CD4-positive, alpha-beta T cell treated with Interferon alpha-2 for 1 hour (primary cell): ENCODE data around the gene PNISR.

Source experiments
- DNase-seq, 2 donors: peaks; one replicate each; pipeline ENCODE4 v3.0.0-alpha.2; 2020 to 2022

PNISR gene

DNA sequence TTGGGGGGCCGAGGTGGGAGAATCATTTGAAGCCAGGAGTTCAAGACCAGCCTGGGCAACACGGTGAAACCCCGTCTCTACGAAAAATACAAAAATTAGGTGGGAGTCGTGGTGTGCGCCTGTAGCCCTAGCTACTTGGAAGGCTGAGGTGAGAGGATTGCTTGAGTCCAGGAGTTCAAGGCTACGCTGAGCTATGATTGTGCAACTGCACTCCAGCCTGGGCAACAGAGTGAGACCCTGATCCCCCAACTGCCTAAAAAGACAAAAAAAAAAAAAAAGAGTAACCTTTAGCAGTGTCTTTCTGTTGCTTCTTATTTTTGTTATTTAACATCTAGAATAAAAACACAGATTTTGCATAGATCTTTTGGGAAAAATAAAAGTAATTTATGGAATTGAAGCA is 18.0 kb downstream of the PNISR start:
- DNase-seq = no peak

- no peak for DNase-seq
Observed at GRCh38 chr6:99402448-99402847, 22.7 kb downstream of the PNISR start.

DNA sequence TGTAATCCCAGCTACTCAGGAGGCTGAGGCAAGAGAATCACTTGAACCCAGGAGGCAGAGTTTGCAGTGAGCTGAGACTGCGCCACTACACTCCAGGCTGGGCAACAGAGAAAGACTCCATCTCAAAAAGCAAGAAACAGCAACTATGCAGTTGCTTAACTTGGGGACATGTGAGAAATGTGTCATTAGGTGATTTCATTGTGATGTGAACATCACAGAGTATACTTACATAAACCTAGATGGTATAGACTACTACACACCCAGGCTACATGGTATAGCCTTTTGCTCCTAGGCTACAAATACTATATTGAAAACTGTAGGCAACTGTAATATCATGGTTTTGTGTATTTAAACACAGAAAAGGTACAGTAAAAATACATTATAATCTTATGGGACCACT is 27.8 kb downstream of the PNISR start:
- no peak for DNase-seq

DNA sequence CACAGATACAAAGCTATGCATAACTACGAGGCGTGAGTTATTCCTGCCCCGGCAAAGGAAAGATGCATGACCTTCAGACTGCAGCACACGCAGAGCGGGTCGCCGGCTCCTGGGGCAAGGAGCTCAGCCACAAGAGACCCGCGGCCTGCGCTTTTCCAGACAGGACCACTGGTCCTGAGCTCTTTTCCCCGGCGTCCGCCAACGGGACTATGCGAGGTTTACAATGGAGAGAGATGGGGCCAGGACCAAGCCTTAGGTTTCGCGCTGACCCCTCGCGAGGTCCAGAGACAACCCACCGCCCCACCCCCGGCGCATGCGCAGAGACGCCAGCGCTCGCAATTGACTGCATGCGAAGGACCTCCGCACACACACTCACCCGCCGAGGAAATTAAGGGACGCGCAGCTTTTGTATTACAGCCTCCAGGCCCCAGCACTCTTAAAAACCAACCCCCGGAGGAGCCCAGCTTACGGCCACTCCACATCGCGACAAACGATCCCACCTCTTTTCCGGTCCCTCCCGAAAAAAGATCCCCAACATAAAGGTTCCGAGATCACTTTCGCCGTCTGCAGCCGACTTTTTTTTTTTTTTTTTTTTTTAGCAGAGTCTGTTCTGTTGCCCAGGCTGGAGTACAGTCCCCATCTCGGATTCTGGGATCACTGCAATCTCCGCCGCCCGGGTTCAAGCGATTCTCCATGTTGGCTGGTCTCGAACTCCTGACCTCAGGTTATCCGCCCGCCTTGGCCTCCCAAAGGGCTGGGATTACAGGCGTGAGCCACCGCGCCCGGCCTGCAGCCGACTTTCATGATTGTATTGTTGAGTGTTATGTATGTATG is 31.2 kb downstream of the PNISR start, which contains the start of gene COQ3:
Gene COQ3, minus strand, starts transcription at position 498 of the 834 bp plus-strand sequence. Its CDS starts 16 bp downstream, at position 482.
- DNase-seq = peak; percentile 56 to 73

GRCh38 chr6:99393366-99393697 is 31.8 kb downstream of the PNISR start:
- DNase-seq = no peak

- no peak for DNase-seq
Observed at GRCh38 chr6:99390896-99391295, 34.2 kb downstream of the PNISR start.

DNA sequence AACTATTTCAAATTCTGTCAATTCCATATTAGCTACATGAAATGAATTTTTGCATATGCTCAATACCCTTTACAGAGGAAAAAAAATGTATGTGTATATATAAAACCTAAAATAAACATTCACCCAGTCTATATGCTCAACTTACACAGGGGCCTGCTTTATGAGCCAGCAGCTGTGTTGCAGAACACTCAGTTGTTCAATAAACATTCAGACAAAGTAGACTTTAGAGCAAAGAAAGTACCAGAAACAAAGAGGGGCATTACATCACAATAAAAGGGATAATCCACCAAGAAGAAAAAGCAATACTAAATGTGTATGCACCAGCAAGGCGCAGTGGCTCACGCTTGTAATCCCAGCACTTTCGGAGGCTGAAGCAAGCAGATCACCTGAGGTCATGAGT is 40.6 kb downstream of the PNISR start:
- no peak for DNase-seq

DNA sequence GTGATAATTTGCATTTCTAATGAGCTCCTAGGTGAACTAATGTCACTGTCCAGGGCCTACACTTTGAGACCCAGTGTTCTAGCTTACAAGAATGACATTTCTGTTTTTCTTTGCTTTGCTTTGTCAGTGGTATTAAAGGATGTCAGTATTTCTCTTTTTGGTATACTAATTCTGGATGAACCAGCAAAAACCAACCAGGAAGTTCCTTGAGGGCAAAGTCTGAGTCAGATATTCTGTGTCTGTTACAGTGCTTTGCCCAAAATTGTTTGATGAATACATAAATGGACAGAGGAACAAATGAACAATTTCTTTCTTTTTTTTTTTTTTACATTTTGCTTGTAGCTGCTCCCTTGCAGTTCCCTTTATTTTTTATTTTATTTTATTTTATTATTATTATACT is 46.5 kb downstream of the PNISR start:
- DNase-seq = no peak

DNA sequence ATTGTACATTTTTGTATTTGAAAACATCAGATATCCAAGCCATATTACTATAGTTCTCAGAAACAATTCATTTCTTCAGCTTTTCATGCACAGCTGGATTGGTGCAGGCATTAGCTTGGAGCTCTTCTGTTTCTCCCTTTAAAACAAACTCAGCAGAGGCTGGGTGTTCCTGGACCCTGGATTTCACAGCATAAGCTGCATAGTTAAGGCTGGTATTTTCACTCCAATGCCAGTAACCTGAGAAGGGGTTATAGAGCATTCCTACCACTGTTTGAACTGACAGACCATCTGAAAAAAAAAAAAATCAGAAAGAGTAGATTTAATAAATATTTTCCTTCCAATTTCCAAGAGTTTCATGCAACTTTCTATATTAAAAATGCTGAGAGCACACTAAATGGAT is 55.6 kb downstream of the PNISR start:
- DNase-seq = no peak

DNA sequence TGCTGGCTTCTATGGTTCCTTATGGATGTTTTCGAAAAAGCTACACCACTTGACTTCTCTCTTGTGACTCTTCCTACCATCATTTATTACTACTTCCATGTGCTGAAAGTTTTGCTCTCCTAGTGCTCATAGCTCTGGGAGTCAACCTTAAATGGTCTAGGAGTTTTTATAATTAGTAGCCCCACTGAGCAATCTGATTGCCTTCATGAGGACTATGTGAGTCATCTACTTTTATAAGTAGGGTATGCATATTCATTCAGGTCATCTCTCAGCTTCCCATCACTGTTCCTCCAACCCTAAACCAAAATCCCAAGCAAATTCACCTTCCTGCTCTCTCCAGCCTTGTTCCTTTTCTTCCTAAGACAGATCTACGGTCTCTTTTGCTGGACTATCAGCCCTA is 58.3 kb downstream of the PNISR start:
- DNase-seq = no peak

DNA sequence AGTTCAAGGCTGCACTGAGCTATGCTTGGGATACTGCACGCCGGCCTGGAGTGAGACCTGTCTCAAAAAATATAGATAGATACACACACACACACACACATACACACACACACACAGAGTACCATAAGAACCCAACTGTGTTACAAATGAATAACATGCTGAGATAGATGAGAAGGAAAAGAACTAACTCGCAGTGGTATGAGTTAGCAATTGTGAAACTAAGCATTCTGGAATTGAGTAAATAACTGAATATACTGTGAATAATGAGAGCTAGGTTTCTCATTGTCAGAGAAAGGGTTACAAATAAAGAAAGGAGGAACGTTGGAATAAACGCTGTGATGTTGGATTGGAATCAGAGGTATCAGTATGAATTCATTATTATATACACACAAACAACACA is 61.1 kb downstream of the PNISR start:
- DNase-seq = no peak

GRCh38 chr6:99362678-99363268 is 62.3 kb downstream of the PNISR start:
- DNase-seq = no peak

GRCh38 chr6:99359800-99360199 is 65.3 kb downstream of the PNISR start:
- DNase-seq = no peak

GRCh38 chr6:99356641-99357040 is 68.5 kb downstream of the PNISR start:
- no peak for DNase-seq

DNA sequence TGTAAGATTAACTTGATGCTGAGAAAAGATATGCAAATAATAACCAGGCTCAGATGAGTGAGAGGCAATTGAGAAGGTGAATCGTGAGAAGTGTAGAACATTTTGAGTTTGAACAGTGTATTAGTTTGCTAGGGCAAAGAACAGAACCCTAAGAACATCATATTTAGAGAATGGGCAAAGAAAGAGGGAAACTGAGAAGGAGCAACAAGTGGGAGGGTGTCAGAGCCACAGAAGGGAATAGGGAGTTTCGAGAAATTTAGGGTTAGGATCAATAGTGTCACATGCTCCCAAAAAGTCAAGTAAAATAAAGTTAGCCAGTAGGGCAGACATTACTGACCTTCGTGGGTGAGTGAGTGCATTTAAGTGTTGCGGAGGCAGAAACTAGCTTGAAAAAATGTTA is 70.1 kb downstream of the PNISR start:
- DNase-seq = no peak

GRCh38 chr6:99353126-99353525 is 72.0 kb downstream of the PNISR start:
- no peak for DNase-seq

- DNase-seq = no peak
Observed at GRCh38 chr6:99350573-99350972, 74.5 kb downstream of the PNISR start.

DNA sequence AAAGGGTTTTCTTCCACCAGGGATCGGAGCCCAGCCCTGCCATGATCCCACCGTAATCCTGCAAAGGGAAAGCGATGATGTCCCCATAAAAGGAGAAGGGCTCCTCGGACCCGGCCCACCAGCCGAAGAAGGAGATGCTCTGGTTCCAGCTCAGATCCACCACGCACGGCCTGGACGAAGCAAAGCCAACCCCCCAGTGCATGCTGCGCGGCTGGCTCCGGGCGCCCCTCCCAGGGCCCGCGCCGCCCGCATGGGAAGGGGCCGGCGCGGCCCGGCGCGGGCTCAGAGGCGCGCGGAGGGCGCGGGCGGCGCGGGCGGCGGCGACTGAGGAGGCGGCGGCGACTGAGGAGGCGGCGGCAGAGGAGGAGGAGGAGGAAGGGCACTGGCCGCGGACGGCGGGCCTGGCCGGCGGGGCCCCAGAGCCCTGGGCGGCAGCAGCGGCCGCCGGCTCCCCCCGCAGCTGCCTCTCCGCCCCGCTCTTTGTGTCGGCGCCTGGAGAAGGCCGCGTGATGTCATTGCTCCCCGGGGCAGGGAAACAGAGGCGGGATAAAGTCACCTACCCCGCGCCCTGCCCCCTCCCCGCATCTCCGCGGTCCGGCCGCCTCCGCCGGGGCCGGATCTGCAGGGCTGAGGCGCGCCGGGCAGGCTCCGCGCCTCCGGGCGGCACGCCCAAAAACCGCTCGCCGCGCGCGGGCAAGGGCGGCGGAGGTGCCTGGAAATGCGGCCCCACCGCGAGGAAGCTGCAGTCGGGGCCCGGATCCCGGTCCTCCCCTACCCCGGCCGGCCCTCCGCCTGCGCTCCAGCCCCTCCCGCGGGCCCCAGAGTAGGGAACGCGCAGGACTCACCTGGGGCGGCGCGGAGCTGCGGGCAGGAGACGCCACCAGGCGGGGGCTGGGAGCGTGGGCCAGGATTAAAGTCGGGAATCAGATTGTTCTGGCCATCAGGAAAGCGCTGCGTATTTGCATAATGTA is 75.7 kb downstream of the PNISR start, which contains the start of gene FAXC:
Gene FAXC, minus strand, starts transcription at position 504 of the 971 bp plus-strand sequence. Its CDS starts 302 bp downstream, at position 202.
- DNase-seq = no peak

GRCh38 chr6:99348288-99349170 is 76.6 kb downstream of the PNISR start:
- no peak for DNase-seq
